Renal cortex interstitium (tissue), 11 donors: Measurements from ENCODE around the gene NEURL1. TPM values are rescaled to one million over a fixed set of nuclear protein-coding genes. Genes with fewer than 3 reads are reported as not detected.
"Not testable (repeated sequence)": the region's sequence is repeated elsewhere in the genome, so short reads cannot be mapped to it uniquely, and the experiment has no call there.

Source experiments
- DNase-seq, 11 donors: peaks; one replicate each; pipeline ENCODE4 v3.0.0-alpha.2; 2013; ENCODE audit warnings: low read depth in 9 of 11, low spot score in 4 of 11; ENCODE audit errors: extremely low read depth in 1 of 11
- polyA plus RNA-seq, 3 donors: library from polyadenylated mRNA; unstranded; fragments of 120-200 nt; gene quantifications; one replicate each; pipeline ENCODE4 v1.2.1, GENCODE V29; 2013; ENCODE audit not compliant: insufficient read length in 3 of 3

The NEURL1 gene
- polyA plus RNA-seq, 3 donors = 0.90 to 2.4 (median 1.8) TPM

DNA sequence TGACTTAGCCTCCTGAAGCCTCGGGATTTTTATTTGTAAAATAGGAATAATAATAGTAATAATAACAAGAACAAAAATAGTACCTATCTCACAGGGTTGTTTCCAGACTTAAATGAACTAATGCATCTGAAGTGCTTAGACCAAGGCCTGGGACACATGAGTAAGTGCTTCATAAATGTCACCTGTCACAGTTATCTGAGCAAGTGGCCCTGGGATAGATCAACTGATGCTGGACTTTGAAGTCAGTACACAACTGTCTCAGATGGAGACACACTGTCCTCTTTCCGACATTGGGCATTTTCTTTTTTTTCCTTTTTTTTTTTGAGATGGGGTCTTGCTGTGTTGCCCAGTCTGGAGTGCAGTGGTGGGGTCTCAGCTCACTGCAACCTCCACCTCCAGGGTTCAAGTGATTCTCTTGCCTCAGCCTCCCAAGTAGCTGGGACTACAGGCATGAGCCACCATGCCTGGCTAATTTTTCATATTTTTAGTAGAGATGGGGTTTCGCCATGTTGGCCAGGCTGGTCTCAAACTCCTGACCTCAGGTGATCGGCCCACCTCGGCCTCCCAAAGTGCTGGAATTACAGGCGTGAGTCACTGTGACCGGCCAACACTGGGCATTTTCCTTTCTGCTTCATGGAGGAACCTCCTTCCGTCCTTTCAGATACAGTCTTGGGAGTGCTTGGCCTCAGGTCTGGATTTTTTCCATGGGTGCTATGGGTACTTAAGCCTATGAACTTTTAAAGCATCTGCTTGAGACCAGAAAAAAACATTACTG, 6.7 kb upstream of the NEURL1 start:
- not testable (repeated sequence) for DNase-seq

DNA sequence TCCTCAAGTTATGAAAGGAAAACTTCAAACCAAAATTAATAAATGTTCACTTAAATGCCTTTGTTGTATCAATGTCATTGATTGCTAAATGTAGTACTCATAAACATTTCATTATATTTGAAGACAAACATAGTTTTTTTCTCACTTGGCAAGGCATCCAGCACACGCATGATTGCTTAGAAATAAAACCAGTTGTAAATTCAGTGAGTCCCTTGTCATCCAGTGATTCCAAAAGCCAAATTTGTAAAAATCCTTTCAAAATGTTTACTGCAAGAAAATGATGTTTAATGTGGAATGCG, 6.1 kb upstream of the NEURL1 start:
- DNase-seq = no peak

DNA sequence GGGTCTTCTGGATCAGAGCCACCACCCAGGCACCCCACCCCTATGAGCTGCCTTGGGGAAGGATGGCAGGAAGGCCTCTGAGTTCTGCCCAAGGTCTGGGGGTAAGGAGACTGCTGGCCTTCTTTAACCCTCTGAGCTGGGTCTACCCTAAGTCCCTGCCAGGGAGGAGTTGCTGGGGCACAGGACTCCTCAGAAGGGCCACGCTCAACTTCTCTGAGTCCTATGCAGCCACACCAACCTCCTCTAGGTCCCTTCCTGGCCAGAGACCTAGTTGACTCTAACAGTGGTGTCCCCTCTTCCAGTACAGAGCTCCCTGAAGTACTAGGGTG, 2.6 kb upstream of the NEURL1 start:
- no peak for DNase-seq

DNA sequence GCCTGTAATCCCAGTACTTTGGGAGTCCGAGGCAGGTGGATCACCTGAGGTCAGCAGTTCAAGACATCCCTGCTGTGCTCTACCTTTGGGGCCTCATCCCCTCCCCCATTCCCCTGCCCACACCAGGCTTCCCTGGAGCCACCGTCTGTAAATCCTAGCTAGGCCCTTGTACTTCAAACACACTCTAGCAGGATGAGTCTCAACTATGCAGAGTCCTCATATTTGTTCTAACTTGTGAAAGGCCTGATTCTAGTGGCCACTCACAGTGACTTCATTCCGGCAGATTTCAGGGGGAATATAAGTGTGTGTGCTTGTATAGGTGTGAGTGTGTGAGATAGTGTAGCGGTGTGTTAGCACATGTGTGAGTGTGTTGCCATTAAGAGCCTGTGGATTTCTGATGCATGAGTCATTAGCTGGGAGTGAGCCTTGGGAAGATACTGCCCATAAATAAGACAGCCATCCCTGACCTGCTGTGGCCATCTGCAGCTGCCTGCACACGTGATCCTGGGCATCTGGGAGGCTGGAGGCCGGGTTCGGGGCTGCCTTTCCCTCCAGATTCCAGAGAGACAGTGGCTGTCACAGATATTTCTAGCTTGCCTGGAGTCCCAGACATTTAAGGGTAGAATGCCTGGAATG, 1.7 kb upstream of the NEURL1 start:
- peak in 1 of 11 donors; percentile 60 for DNase-seq

DNA sequence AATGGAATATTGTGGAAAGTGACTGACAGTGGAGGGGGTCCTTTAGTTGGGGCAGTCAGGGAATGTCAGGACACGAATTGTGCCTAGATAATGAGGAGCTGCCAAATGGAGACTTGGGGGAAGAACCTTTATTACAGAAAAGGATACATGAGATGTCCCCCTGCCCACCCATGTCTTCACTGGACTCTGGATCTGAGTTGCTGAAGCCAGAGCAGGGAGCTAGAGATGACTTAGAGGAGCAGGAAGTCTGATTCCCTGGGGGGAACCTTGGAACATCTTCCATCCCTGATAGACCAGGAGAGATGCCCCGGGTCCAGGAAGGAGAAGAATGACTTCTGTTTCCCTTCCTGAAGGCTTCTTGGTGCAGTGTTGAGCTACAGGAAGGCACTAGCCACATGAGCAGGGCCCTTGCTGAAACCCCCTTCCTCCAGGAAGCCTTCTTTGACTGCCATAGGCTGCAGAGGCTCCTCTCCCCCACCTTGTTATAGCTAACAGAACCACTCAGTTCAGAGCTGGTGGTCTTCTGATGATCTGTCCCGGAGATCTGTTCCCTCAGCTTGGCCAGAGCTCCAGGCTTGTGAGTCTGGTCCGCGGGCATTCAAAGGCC, 747 bp upstream of the NEURL1 start:
- no peak for DNase-seq

DNA sequence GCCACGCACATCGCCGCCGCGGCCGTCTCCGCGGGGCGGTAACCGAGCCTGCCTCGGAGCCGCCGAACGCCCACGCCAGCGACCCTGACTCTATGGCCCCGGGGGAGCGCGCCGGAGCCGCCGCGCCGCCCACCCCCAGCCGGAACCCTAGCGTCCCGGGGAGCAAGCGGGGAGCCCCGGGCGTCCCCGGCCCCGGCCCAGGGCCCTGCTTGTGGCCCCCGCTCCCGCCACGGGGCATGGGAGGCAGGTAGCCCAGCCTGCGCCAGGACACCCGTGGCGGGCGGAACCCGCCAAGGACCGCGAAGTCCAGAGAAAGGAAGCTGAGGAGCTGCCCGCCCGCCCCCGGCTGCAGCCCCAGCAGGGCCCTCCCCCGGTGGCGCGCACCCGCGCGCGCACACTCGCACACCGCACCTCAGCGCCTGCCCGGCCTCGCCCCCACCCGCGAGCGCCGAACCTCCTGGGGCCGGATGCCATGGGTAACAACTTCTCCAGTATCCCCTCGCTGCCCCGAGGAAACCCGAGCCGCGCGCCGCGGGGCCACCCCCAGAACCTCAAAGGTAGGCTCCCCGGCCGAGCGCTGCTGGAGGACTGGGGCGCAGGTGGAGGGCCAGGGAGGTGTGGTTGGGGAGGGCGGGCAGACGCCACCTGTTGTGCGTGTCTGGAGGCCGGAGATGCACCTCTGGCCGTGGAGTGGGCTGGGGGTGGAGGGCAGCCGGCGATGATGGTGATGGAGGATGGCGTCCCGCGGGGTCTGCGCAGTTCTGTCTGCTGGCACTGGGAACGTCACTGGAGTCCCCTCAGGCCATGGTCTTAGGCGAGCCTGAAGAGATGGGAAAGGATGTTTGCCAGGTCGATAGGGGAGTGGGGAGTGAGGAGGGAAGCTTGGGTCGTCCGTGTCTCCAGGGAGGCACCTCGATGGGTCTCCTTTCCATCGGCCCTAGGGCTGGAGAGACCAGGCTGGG, 692 bp downstream of the NEURL1 start:
- no peak for DNase-seq

DNA sequence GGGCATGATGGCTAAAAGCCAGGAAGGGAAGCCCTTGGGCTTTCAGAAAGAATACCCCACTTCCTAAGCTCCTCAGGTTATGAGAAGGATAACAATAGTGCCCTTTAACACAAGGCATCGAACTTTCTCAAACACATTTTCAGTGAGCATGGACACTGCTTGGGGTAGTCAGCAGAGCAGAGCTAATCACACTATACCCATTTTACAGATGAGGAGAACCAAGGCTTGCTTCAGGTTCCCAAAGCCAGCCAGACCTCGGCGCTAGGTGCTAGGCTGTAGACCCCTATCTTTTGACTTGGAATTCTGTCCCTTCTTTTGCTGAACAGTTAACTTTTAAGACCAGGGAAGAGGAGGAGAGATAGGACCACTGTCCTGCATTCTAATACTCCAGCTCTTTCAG, 1.8 kb downstream of the NEURL1 start:
- no peak for DNase-seq

DNA sequence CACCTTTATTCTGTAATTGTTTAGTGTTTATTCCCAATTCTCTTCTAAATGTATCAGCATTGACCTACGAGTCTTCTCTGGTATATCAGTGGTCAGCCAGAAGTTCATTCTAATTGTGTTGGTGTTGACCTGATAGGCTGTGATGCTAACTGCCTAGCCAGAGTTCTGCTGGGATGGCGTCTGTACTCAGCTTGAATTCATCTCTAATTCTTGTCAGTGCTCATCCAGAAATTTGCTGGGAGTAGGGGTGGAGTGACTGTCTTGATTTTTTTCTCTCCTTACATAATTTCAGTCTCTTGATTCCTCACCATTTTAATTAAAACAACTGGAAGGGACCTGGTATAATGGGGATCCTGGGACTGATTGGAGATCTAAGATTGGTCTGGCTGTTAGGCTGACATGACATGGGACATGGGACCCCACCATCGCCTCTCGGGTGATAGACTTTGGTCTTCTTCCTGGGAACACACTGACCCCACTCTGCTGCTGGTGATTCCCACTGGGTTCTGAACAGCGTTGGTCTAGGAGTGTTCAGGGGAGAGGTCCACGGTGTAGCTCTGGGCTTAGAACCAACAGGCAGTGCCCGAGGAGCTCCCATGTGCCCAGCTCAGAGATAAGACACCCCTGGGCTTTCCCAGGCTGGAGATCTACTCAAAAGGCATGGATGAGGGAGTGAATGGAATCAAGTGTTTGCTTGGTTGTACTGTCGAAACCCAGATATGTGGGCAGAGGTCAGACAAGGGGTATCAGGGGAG, 3.8 kb downstream of the NEURL1 start:
- DNase-seq = no peak

DNA sequence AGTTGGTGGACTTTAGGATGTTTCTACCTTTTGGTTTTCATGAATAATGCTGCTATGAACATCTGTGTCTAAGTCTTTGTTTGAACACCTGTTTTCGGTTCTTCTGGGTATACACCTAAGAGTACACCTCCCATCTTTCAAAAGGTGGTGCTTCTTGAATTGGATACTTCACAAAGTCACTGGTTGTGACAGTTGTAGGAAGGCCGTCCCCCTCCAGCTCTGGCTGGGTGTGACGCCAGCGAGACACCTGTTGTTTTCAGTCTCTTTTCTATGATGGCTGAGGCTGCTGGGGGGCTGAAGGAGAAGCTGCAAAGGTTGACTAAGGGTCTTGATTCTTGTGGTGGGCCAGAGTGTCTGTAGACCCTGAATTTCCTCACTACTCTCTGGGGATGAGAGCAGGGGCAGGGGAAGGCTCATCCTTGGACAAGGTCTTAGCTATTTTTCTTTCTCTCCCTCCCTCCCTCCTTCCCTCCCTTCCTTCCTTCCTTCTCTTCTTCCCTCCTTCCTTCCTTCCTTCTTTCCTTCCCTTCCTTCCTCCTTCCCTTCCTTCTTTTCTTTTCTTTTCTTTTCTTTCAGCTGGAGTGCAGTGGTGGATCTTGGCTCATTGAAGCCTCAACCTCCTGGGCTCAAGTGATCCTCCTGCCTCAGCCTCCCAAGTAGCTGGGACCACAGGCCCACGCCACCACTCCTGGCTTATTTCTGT, 5.6 kb downstream of the NEURL1 start:
- DNase-seq = no peak

DNA sequence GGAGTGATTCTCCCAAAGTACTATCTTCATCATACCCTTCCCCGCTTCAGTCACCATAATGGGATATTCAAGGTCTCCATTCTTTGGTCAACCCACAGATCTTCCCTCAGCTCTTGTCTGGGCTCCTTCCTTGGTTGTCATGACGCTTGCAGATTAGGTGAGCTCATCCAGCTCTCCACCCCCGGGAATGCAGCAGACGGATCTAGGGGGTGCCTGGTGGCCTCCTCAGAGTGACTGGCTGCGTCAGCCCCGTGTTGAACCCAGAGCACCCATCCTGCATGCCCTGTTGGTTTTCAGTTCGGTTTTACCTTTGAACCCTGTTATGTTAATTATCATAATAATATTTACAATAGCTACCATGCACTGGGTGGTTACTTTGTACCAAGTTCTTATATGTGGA, 6.4 kb downstream of the NEURL1 start:
- DNase-seq = no peak

DNA sequence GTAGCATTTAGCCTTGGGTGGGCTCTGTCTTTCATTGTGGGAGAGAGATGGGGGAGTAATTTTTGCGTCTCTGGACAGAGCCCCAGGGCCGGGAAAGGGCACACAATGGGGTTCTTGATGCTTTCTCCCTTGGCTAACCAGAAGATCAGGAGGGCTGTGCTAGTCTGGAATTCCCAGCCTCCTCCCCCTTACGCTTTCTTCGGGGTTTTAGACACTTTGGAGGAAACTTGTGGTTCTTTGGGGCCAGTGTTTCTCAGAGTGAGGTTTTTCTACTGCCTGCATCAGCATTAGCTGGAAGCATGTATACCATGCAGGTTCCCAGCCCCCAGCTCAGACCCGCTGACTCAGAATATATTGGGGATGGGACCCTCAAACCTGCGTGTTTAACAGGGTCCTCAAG, 7.0 kb downstream of the NEURL1 start:
- DNase-seq = no peak

DNA sequence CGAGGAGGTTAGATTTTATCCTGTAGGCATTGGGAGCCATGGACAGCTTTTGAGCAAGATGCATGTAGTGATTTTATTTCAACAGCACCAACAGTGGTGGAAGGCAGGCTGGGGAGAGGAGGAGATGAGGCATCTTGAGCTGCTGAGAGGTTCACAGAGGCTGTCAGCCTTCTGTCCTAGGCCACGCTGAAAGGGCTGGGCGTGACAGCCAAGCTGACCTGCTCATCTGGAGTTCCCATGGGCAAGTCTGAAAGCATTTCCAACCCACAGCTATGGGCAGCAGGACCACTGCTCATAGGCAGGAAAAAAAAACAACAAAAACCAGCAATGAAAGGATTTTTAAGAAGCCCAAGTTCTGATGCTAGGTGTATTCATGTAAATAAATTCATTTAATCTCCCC, 7.7 kb downstream of the NEURL1 start:
- DNase-seq = no peak

DNA sequence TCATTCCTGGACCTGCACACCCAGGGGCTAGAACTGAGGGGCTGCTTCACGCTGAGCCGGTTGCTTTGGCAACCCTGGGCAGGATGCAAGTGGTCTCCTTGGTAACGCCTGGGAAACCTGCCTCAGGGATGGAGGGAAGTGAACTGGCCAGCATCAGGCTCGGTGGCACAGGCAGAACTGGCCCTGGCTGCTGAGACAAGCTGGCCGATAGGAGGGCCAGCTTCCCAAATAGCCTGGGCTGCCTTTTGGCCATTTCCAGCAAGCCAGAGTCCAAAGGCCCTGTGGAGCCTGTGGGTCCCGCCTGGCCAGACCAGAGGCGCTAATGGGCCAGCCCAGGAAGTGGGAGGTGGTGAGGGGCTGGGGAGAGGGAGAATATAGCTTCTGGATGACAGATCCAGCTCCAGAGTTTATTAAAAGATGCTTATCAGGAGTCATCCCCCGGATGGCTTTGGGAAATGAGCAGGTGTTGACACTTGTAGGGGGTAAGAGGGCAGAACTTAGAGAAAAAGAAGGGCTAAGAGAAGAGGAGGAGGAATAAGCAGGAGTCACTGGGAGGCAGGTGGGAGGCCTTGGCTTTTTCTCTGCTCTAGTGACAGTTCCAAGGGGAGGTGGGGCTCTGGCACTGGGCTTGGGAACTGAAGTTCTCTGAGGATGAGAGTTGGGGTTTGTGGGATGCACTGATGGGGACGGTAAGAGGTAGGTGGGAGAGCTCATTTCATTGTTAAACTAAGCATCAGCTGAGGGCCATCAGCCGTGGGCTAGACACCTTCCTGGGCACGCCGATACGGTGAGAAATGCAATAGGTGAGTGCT, 9.6 kb downstream of the NEURL1 start:
- DNase-seq = no peak

DNA sequence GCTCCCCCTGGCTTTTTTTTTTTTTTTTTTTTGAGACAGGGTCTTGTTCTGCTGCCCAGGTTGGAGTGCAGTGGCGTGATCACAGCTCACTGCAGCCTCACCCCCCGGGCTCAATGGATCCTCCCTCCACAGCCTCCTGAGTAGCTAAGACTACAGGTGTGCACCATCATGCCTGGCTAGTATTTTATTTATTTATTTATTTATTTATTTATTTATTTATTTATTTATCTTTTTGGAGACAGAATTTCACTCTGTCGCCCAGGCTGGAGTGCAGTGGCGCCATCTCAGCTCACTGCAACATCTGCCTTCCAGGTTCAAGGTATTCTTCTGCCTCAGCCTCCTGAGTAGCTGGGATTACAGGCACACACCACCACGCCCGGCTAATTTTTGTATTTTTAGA, 10.3 kb downstream of the NEURL1 start:
- DNase-seq = not testable (repeated sequence)

DNA sequence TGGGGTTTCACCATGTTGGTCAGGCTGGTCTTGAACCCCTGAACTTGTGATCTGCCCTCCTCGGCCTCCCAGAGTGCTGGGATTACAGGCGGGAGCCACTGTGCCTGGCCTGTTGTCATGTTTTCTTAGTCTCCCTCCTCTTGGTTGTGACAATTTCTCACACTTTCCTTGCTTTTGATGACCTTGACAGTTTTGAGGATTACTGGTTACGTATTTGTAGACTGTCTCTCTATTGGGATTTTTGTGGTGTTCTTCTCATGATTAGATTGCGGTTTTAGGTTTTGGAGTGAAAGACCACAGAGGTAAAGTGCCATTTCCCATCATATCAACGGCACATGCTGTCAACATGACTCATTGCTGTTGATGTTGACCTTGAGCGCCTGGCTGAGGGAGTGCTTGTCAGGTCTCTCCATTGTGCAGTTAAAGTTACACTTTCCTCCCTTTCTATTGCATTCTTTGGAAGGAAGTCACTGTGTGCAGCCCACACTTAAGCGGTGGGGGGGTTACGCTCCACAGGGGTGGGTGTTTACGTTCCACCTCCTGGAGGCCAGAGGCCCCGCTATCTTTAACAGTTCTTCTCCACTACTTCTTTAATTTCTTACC, 10.8 kb downstream of the NEURL1 start:
- peak in 6 of 11 donors; percentile 46 to 75 (median 64) for DNase-seq

DNA sequence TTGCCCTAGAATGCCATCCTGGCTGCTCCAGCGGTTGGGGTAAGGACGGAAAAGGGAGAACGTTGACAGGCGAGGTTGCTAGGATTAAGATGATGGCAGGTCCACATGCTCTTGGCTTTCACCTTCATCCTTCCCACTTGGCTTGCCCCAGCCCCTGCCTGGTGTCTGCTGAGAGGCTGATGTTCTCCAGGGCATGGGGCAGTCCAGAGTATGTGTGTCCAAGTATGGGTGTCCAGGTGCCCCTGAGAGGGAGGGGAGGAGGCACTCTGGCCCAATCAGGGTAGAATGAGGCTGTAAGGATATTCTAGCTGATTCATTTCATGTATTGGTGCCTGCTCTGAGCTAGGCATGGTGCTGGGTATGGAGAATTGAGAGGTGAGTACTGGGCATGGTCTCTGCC, 12.6 kb downstream of the NEURL1 start:
- DNase-seq = no peak
